H1 (cell line): Measurements from ENCODE around the gene ZNF836. TPM values are rescaled to one million over a fixed set of nuclear protein-coding genes. Genes with fewer than 3 reads are reported as not detected.

Experiments
- CTCF ChIA-PET: fragments of 300-600 bp; sonication (Branson Sonifier 250); formaldehyde crosslinking; loops from one replicate; lab custom pipeline; 2021; ENCODE audit not compliant: partially characterized antibody; lab: Charles Lee
- POLR2A ChIA-PET: fragments of 300-600 bp; sonication (Branson Sonifier 250); formaldehyde crosslinking; loops from one replicate; lab custom pipeline; 2021; ENCODE audit warnings: inconsistent platforms; ENCODE audit not compliant: partially characterized antibody; lab: Charles Lee
- DNase-seq, 2 experiments: peaks; one replicate each; pipeline versions ENCODE4 v3.0.0 to v3.0.0-alpha.2; 2010 to 2022; ENCODE audit warnings: low spot score in 2 of 2, low read depth in 1 of 2, mixed read lengths in 1 of 2
- FAIRE-seq: peaks from 2 replicates; lab custom pipeline; 2011; peaks lifted over from hg19 to GRCh38; lab: Jason Lieb, UNC
- H2AFZ ChIP-seq: 2 replicates; pipeline ENCODE4 v1.8.1; 2012; ENCODE audit warnings: low read length, inconsistent platforms
- H2AK5ac ChIP-seq: 2 replicates; pipeline ENCODE4 v1.6.1; 2013; ENCODE audit warnings: low read depth, low read length
- H2BK120ac ChIP-seq: replicated peaks from 2 replicates; pipeline ENCODE3; 2013; ENCODE audit warnings: low read depth, low read length, inconsistent platforms
- H2BK12ac ChIP-seq: 2 replicates; pipeline ENCODE4 v1.6.1; 2013; ENCODE audit warnings: low read depth, low read length
- H2BK15ac ChIP-seq: 2 replicates; pipeline ENCODE4 v1.6.1; 2013; ENCODE audit warnings: low read length
- H2BK20ac ChIP-seq: 2 replicates; pipeline ENCODE4 v1.6.1; 2013; ENCODE audit warnings: low read length
- H2BK5ac ChIP-seq: 2 replicates; pipeline ENCODE4 v1.6.1; 2013; ENCODE audit warnings: low read depth, low read length
- H3K14ac ChIP-seq: 2 replicates; pipeline ENCODE4 v1.6.1; 2013; ENCODE audit warnings: inconsistent platforms; ENCODE audit not compliant: insufficient read length
- H3K18ac ChIP-seq: 2 replicates; pipeline ENCODE4 v1.6.1; 2013; ENCODE audit warnings: low read length; ENCODE audit errors: extremely low read depth
- H3K23ac ChIP-seq: 2 replicates; pipeline ENCODE4 v1.6.1; 2013; ENCODE audit warnings: inconsistent platforms; ENCODE audit not compliant: insufficient read length
- H3K23me2 ChIP-seq: 2 replicates; pipeline ENCODE4 v1.6.1; 2013; ENCODE audit warnings: low read depth, low read length
- H3K27ac ChIP-seq: 2 replicates; pipeline ENCODE4 v1.6.1; 2011; ENCODE audit warnings: low read depth, low read length, inconsistent platforms
- H3K27me3 ChIP-seq, 4 experiments: replicated peaks in 1 of 4; 1 replicate in 1 of 4; 2 replicates in 3 of 4; pipeline versions ENCODE4 v1.6.1 to v1.8.1; 2011 to 2013; ENCODE audit warnings: low read length in 3 of 4, mild to moderate bottlenecking in 3 of 4, inconsistent platforms in 2 of 4, mixed read lengths in 2 of 4, moderate library complexity in 1 of 4; ENCODE audit not compliant: control insufficient read depth in 3 of 4, insufficient read depth in 3 of 4; ENCODE audit errors: extremely low read depth in 1 of 4
- H3K36me3 ChIP-seq, 4 experiments: 2 replicates each; pipeline versions ENCODE4 v1.6.1 to v1.8.1; 2011 to 2013; ENCODE audit warnings: mild to moderate bottlenecking in 4 of 4, low read length in 3 of 4, moderate library complexity in 2 of 4, control low read depth in 1 of 4, inconsistent platforms in 1 of 4; ENCODE audit not compliant: insufficient read depth in 4 of 4, control insufficient read depth in 2 of 4
- H3K4ac ChIP-seq: replicated peaks from 2 replicates; pipeline ENCODE3; 2013; ENCODE audit warnings: low read length, low read depth, mixed read lengths, inconsistent platforms; ENCODE audit not compliant: insufficient read length
- H3K4me1 ChIP-seq, 4 experiments: replicated peaks in 1 of 4; 1 replicate in 1 of 4; 2 replicates in 3 of 4; pipeline versions ENCODE4 v1.6.1 to v1.8.1; 2011 to 2013; ENCODE audit warnings: low read length in 3 of 4, inconsistent platforms in 2 of 4, mixed read lengths in 1 of 4; ENCODE audit not compliant: insufficient read depth in 4 of 4, control insufficient read depth in 3 of 4
- H3K4me2 ChIP-seq, 2 experiments: 2 replicates each; pipeline versions ENCODE4 v1.6.1 to v1.8.1; 2011 to 2013; ENCODE audit warnings: low read depth in 2 of 2, low read length in 2 of 2, control low read depth in 1 of 2, inconsistent platforms in 1 of 2, mild to moderate bottlenecking in 1 of 2; ENCODE audit not compliant: insufficient read depth in 1 of 2
- H3K4me3 ChIP-seq, 4 experiments: fragments of 200-600, 300-600 bp in 1 of 4; sonication (generic), shearing (Covaris generic), sonication (Bioruptor Twin) in 1 of 4; 2 replicates each; pipeline versions ENCODE4 v1.5.1 to v1.8.1; 2011 to 2016; ENCODE audit warnings: low read length in 4 of 4, low read depth in 3 of 4, control low read depth in 2 of 4, inconsistent platforms in 2 of 4, mild to moderate bottlenecking in 2 of 4, mixed read lengths in 1 of 4, moderate library complexity in 1 of 4; ENCODE audit not compliant: insufficient read depth in 2 of 4; ENCODE audit errors: extremely low read depth in 1 of 4
- H3K56ac ChIP-seq: replicated peaks from 2 replicates; pipeline ENCODE3; 2013; ENCODE audit warnings: low read depth, mild to moderate bottlenecking, mixed read lengths, low read length, inconsistent platforms; ENCODE audit not compliant: insufficient read length
- H3K79me1 ChIP-seq: 2 replicates; pipeline ENCODE4 v1.6.1; 2013; ENCODE audit warnings: low read depth, low read length, control low read depth
- H3K79me2 ChIP-seq, 2 experiments: 2 replicates each; pipeline versions ENCODE4 v1.6.1 to v1.8.1; 2012 to 2013; ENCODE audit warnings: low read length in 2 of 2, mild to moderate bottlenecking in 2 of 2, inconsistent platforms in 1 of 2; ENCODE audit not compliant: insufficient read depth in 2 of 2, control insufficient read depth in 1 of 2
- H3K9ac ChIP-seq, 4 experiments: replicated peaks in 1 of 4; 1 replicate in 1 of 4; 2 replicates in 3 of 4; pipeline versions ENCODE4 v1.6.1 to v1.8.1; 2011 to 2013; ENCODE audit warnings: low read depth in 3 of 4, low read length in 3 of 4, control low read depth in 2 of 4, mild to moderate bottlenecking in 2 of 4, moderate library complexity in 2 of 4, inconsistent platforms in 1 of 4; ENCODE audit errors: extremely low read depth in 1 of 4
- H3K9me3 ChIP-seq, 2 experiments: 2 replicates each; pipeline versions ENCODE4 v1.6.1 to v1.8.1; 2012 to 2013; ENCODE audit warnings: mild to moderate bottlenecking in 2 of 2, moderate library complexity in 2 of 2, control low read depth in 1 of 2, inconsistent platforms in 1 of 2, low read depth in 1 of 2, low read length in 1 of 2, mixed read lengths in 1 of 2; ENCODE audit not compliant: insufficient read depth in 2 of 2
- H4K20me1 ChIP-seq, 2 experiments: replicated peaks in 1 of 2; 2 replicates each; pipeline versions ENCODE3 to v1.8.1; 2011 to 2013; ENCODE audit warnings: inconsistent platforms in 2 of 2, low read length in 2 of 2, mild to moderate bottlenecking in 1 of 2; ENCODE audit not compliant: insufficient read depth in 2 of 2, control insufficient read depth in 1 of 2
- H4K5ac ChIP-seq: 2 replicates; pipeline ENCODE4 v1.6.1; 2013; ENCODE audit warnings: low read length, low read depth, mixed read lengths, inconsistent platforms; ENCODE audit not compliant: insufficient read length
- H4K8ac ChIP-seq: 2 replicates; pipeline ENCODE4 v1.8.0; 2013; ENCODE audit warnings: mild to moderate bottlenecking, moderate library complexity, low read length, inconsistent platforms; ENCODE audit not compliant: insufficient read depth; ENCODE audit errors: extremely low read depth
- H4K91ac ChIP-seq: replicated peaks from 2 replicates; pipeline ENCODE3; 2013; ENCODE audit warnings: low read length, mixed read lengths, inconsistent platforms; ENCODE audit not compliant: insufficient read length
- RBBP5 ChIP-seq: IDR thresholded peaks from 2 replicates; pipeline ENCODE4 v1.7.1; 2012; ENCODE audit warnings: low read depth, mild to moderate bottlenecking, inconsistent platforms, low read length, moderate library complexity, borderline replicate concordance
- TCF12 ChIP-seq: IDR thresholded peaks from 2 replicates; pipeline ENCODE4 v1.6.1; 2011; ENCODE audit warnings: low read depth, mild to moderate bottlenecking, low read length
- WGBS, 2 experiments: shearing (Covaris generic) in 1 of 2; methylation state at CpG; one replicate each; pipeline versions ENCODE4 v1.1.6 to v1.1.7; 2013 to 2015; ENCODE audit warnings: low lambda C conversion rate in 2 of 2, mixed read lengths in 2 of 2, inconsistent platforms in 1 of 2, low coverage in 1 of 2, missing lambda C conversion rate in 1 of 2; ENCODE audit not compliant: insufficient replicate concordance in 2 of 2, insufficient coverage in 1 of 2, insufficient read length in 1 of 2; ENCODE audit errors: extremely low coverage in 1 of 2, missing lambda C conversion rate in 1 of 2; 5-methylcytosine and 5-hydroxymethylcytosine counted together
- polyA plus RNA-seq, 7 experiments: library from polyadenylated mRNA; depleted of rRNA in 3 of 7; stranded (reverse) in 5 of 7; unstranded in 2 of 7; fragments of >200 nt in 5 of 7; fragments of 200-250 nt in 2 of 7; gene quantifications; 1 replicate in 5 of 7; 2 replicates in 1 of 7; 4 replicates in 1 of 7; pipeline versions ENCODE4 v1.2.1 to v1.2.3, GENCODE V29; 2011 to 2013; ENCODE audit warnings: missing spikeins in 2 of 7, mixed read lengths in 2 of 7
- total RNA-seq: library from RNA; stranded (reverse); fragmentation: NEBNext Ultra II Directional; extraction: Animal tissue kit (Norgen Biotek cat#: 25700); gene quantifications from 2 replicates; pipeline ENCODE4 v1.2.1, GENCODE V29; 2021

Gene ZNF836
- total and polyA plus RNA-seq, 2 of the 8 experiments (the other 6 are each of a cell fraction or from before 2014, with no cell fraction given): 5.6 to 27.2 TPM

DNA sequence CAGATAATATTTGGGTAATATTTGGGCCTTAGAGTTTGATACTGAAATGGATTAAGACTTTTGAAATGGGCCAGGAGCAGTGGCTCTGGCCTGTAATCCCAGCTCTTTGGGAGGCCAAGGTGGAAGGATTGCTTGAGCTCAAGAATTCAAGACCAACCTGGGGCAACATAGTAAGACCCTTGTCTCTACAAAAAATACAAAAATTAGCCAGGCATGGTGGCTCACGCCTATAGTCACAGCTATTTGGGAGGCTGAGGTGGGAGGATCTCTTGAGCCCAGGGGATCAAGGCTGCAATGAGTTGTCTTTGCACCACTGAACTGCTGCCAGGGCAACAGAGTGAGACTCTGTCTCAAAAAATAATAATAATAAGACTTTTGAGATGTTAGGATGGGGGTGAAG, 926 bp upstream of the ZNF836 start:
- Histone ChIP-seq H3K9me3 (no peaks in the 10 kb centered on the region), H3K4me2 (peak overlapping the region in 1 of 2 experiments; percentile 92; a peak in 1 of 4 replicates), H4K8ac (no peak overlapping the region), H3K4me1 (peaks cover 0 to 7% (median 1%) of the 10 kb centered on the region in 4 experiments; a peak in 4 of 7 replicates), H3K14ac (no peak overlapping the region), H2AFZ (peak overlapping the region; percentile 85; the same call in 1 of the 2 replicates), H3K27me3 (no peaks in the 10 kb centered on the region; a peak in 2 of 7 replicates), H3K9ac (no peak overlapping the region; a peak in 1 of 7 replicates), H4K5ac (no peak overlapping the region), H2BK120ac (no peak overlapping the region), H3K23me2 (peaks cover 13% of the 10 kb centered on the region), H3K27ac (no peak overlapping the region)
- FAIRE-seq: no peak
- POLR2A ChIA-PET: interaction anchor here (0.9 to 1.7 kb wide), 7 partner anchors 10 to 124 kb away, joined by 3 to 5 read pairs (median 4); partner anchors contain the start of gene ZNF432
- TF ChIP-seq TCF12: no peak
- TF ChIP-seq RBBP5: no peak
- TF ChIP-seq, all 59 proteins: peak for 0
- Histone ChIP-seq H2AK5ac (no peak overlapping the region), H2BK12ac (no peak overlapping the region), H3K4ac (no peak overlapping the region), H3K18ac (no peak overlapping the region), H4K91ac (no peak overlapping the region), H3K36me3 (peaks cover 5 to 16% (median 7%) of the 10 kb centered on the region in 4 experiments), H3K4me3 (no peak overlapping the region), H3K56ac (no peak overlapping the region), H4K20me1 (no peaks in the 10 kb centered on the region), H3K79me1 (no peaks in the 10 kb centered on the region), H3K79me2 (0 out of 4 replicates have a peak, but pooled peaks cover 0 to 2% of the 10 kb centered on the region in 2 experiments), H2BK5ac (no peak overlapping the region), H3K23ac (no peak overlapping the region), H2BK20ac (no peak overlapping the region), H2BK15ac (no peak overlapping the region)
- 100% methylated on average over 1 of the region's 1 CpG; no CpG with 5 or more reads in 1 of the 2 experiments for WGBS, 2 experiments
- DNase-seq: no peak
- CTCF ChIA-PET: interaction anchor here (1.4 to 1.6 kb wide), 2 partner anchors 13 to 33 kb away, joined by 3 to 4 read pairs; partner anchors contain the start of gene ZNF616
